ENCODE data around the gene PPM1F. TPM values are rescaled to one million over a fixed set of nuclear protein-coding genes. Genes with fewer than 3 reads are reported as not detected.
"Not testable (repeated sequence)": the region's sequence is repeated elsewhere in the genome, so short reads cannot be mapped to it uniquely, and the experiment has no call there.

The PPM1F gene
- total and polyA plus RNA-seq, 9 donors, result 38.0 to 63.9 (median 53.6) TPM

DNA sequence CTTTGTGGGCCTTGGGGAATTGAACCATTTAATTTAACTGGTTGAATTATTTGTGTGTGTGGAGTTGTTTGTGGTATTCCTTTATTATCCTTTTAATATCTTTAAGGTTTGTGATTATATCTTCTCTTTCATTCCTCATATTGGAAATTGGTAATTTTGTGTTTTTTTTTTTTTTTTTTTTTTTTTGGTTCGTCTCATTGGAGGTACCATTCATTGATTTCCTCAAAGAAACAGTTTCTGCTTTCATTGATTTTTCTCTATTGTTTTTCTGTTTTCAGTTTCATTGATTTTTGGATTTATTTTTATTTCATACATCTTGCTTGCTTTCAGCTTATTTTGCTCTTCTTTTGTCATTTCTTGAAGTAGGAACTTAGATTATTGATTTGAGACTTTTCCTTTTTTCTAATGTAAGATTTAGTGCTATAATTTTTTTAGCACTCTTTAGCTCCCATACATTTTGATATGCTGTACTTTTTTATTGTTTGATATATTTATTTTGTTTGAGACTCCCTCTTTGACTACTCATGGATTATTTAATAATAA lies 54.2 kb downstream of the PPM1F start:
- Histone ChIP-seq H3K27ac (ENCODE audit: low read length) (no peak overlapping the region), H3K4me1 (ENCODE audit: control insufficient read depth, insufficient read depth, low read length) (no peaks in the 10 kb centered on the region), H3K36me3 (ENCODE audit: control insufficient read depth, insufficient read depth, low read length) (no peaks in the 10 kb centered on the region), H3K9me3 (replicated peaks; ENCODE audit: control insufficient read depth, low read depth, low read length) (no peaks in the 10 kb centered on the region), H3K4me3 (ENCODE audit: low read length) (no peak overlapping the region), H3K27me3 (ENCODE audit: control insufficient read depth, insufficient read depth, low read length) (no peaks in the 10 kb centered on the region)
- DNase-seq, result no peak
- WGBS (ENCODE audit: insufficient coverage), result no CpG with 5 or more reads among the region's 1 CpG

DNA sequence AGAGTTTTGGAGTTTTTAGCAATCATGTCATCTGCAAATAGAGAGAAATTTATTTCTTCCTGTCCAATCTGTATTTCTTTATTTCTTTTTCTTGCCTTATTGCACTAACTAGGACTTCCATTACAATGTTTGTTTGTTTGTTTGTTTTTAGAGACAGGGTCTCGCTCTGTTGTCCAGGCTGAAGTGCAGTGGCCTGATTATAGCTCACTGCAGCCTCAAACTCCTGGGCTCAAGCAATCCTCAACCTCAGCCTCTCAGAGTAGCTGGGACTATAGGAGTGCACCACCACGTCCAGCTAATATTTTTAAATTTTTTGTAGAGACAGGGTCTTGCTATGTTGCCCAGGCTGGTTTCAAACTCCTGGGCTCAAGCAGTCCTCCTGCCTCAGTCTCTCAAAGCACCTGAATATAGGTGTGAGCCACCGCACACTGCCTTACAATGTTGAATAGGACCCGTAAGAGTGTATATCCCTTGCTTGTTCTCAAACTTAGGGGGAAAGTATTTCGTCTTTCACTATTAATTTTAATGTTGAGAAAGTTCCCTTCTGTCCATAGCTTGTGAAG lies 55.6 kb downstream of the PPM1F start:
- no peaks in the 10 kb centered on the region for H3K9me3 ChIP-seq (replicated peaks; ENCODE audit: control insufficient read depth, low read depth, low read length)
- no peak for DNase-seq
- no CpG with 5 or more reads among the region's 5 CpGs for WGBS (ENCODE audit: insufficient coverage)
- no peak overlapping the region for H3K4me3 ChIP-seq (ENCODE audit: low read length)
- H3K27ac ChIP-seq (ENCODE audit: low read length), result no peak overlapping the region
- H3K27me3 ChIP-seq (ENCODE audit: control insufficient read depth, insufficient read depth, low read length), result no peaks in the 10 kb centered on the region
- H3K4me1 ChIP-seq (ENCODE audit: control insufficient read depth, insufficient read depth, low read length), result no peaks in the 10 kb centered on the region
- no peaks in the 10 kb centered on the region for H3K36me3 ChIP-seq (ENCODE audit: control insufficient read depth, insufficient read depth, low read length)

- H3K27me3 ChIP-seq (ENCODE audit: control insufficient read depth, insufficient read depth, low read length); H3K4me3 ChIP-seq (ENCODE audit: low read length); H3K36me3 ChIP-seq (ENCODE audit: control insufficient read depth, insufficient read depth, low read length); H3K9me3 ChIP-seq (replicated peaks; ENCODE audit: control insufficient read depth, low read depth, low read length); DNase-seq; H3K27ac ChIP-seq (ENCODE audit: low read length); H3K4me1 ChIP-seq (ENCODE audit: control insufficient read depth, insufficient read depth, low read length): not testable (repeated sequence)
- WGBS (ENCODE audit: insufficient coverage), result 80% methylated on average over 1 of the region's 4 CpGs
These were observed 56.4 kb downstream of the PPM1F start for GRCh38 chr22:21896275-21896674.

- Histone ChIP-seq H3K36me3 (ENCODE audit: control insufficient read depth, insufficient read depth, low read length) (no peaks in the 10 kb centered on the region), H3K9me3 (replicated peaks; ENCODE audit: control insufficient read depth, low read depth, low read length) (no peaks in the 10 kb centered on the region)
- WGBS (ENCODE audit: insufficient coverage), result 100% methylated on average over 4 of the region's 8 CpGs
These were observed 57.8 kb downstream of the PPM1F start for GRCh38 chr22:21894799-21895198.

GRCh38 chr22:21889251-21889990 lies 63.2 kb downstream of the PPM1F start:
- 77% methylated on average over 4 of the region's 10 CpGs for WGBS (ENCODE audit: insufficient coverage)
- DNase-seq, result no peak
- H3K27ac ChIP-seq (ENCODE audit: low read length), result no peak overlapping the region
- no peaks in the 10 kb centered on the region for H3K27me3 ChIP-seq (ENCODE audit: control insufficient read depth, insufficient read depth, low read length)
- no peaks in the 10 kb centered on the region for H3K4me1 ChIP-seq (ENCODE audit: control insufficient read depth, insufficient read depth, low read length)
- H3K36me3 ChIP-seq (ENCODE audit: control insufficient read depth, insufficient read depth, low read length), result no peaks in the 10 kb centered on the region
- H3K4me3 ChIP-seq (ENCODE audit: low read length), result no peak overlapping the region
- no peaks in the 10 kb centered on the region for H3K9me3 ChIP-seq (replicated peaks; ENCODE audit: control insufficient read depth, low read depth, low read length)

More at GRCh38 chr22:21894799-21895198, 57.8 kb downstream of the PPM1F start:
- Histone ChIP-seq H3K27me3 (ENCODE audit: control insufficient read depth, insufficient read depth, low read length) (no peaks in the 10 kb centered on the region), H3K27ac (ENCODE audit: low read length) (no peak overlapping the region), H3K4me3 (ENCODE audit: low read length) (no peak overlapping the region), H3K4me1 (ENCODE audit: control insufficient read depth, insufficient read depth, low read length) (no peaks in the 10 kb centered on the region)
- DNase-seq, result no peak

GRCh38 chr22:21887841-21888240 lies 64.8 kb downstream of the PPM1F start:
- Histone ChIP-seq H3K9me3 (replicated peaks; ENCODE audit: control insufficient read depth, low read depth, low read length) (no peaks in the 10 kb centered on the region), H3K36me3 (ENCODE audit: control insufficient read depth, insufficient read depth, low read length) (no peaks in the 10 kb centered on the region)

DNA sequence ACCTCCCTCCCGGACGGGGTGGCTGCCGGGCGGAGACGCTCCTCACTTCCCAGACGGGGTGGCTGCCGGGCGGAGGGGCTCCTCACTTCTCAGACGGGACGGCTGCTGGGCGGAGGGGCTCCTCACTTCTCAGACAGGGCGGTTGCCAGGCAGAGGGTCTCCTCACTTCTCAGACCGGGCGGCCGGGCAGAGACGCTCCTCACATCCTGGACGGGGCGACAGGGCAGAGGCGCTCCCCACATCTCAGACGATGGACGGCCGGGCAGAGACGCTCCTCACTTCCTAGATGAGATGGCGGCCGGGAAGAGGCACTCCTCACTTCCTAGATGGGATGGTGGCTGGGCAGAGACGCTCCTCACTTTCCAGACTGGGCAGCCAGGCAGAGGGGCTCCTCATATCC lies 68.7 kb downstream of the PPM1F start:
- not testable (repeated sequence) for H3K9me3 ChIP-seq (replicated peaks; ENCODE audit: control insufficient read depth, low read depth, low read length); H3K36me3 ChIP-seq (ENCODE audit: control insufficient read depth, insufficient read depth, low read length); H3K27me3 ChIP-seq (ENCODE audit: control insufficient read depth, insufficient read depth, low read length); DNase-seq; H3K4me3 ChIP-seq (ENCODE audit: low read length); H3K4me1 ChIP-seq (ENCODE audit: control insufficient read depth, insufficient read depth, low read length); H3K27ac ChIP-seq (ENCODE audit: low read length)
- WGBS (ENCODE audit: insufficient coverage), result no CpG with 5 or more reads among the region's 26 CpGs

More at GRCh38 chr22:21887841-21888240, 64.8 kb downstream of the PPM1F start:
- Histone ChIP-seq H3K27ac (ENCODE audit: low read length) (no peak overlapping the region), H3K4me3 (ENCODE audit: low read length) (no peak overlapping the region), H3K4me1 (ENCODE audit: control insufficient read depth, insufficient read depth, low read length) (no peaks in the 10 kb centered on the region), H3K27me3 (ENCODE audit: control insufficient read depth, insufficient read depth, low read length) (no peaks in the 10 kb centered on the region)
- no peak for DNase-seq

- not testable (repeated sequence) for H3K4me1 ChIP-seq (ENCODE audit: control insufficient read depth, insufficient read depth, low read length); H3K36me3 ChIP-seq (ENCODE audit: control insufficient read depth, insufficient read depth, low read length); H3K9me3 ChIP-seq (replicated peaks; ENCODE audit: control insufficient read depth, low read depth, low read length); H3K4me3 ChIP-seq (ENCODE audit: low read length); H3K27ac ChIP-seq (ENCODE audit: low read length); DNase-seq; H3K27me3 ChIP-seq (ENCODE audit: control insufficient read depth, insufficient read depth, low read length)
- no CpG with 5 or more reads among the region's 7 CpGs for WGBS (ENCODE audit: insufficient coverage)
These were observed 69.8 kb downstream of the PPM1F start for GRCh38 chr22:21882754-21883333.

- H3K4me1 ChIP-seq (ENCODE audit: control insufficient read depth, insufficient read depth, low read length), result no peaks in the 10 kb centered on the region
- 100% methylated on average over 3 of the region's 10 CpGs for WGBS (ENCODE audit: insufficient coverage)
- no peak overlapping the region for H3K27ac ChIP-seq (ENCODE audit: low read length)
- no peaks in the 10 kb centered on the region for H3K27me3 ChIP-seq (ENCODE audit: control insufficient read depth, insufficient read depth, low read length)
- no peaks in the 10 kb centered on the region for H3K9me3 ChIP-seq (replicated peaks; ENCODE audit: control insufficient read depth, low read depth, low read length)
- no peak for DNase-seq
- H3K36me3 ChIP-seq (ENCODE audit: control insufficient read depth, insufficient read depth, low read length), result no peaks in the 10 kb centered on the region
- no peak overlapping the region for H3K4me3 ChIP-seq (ENCODE audit: low read length)
These were observed 70.6 kb downstream of the PPM1F start for GRCh38 chr22:21881841-21882753.

Measured in muscle of leg (tissue), 11 donors.